Spleen (tissue), 7 donors: Measurements from ENCODE around the gene RD3L.

Source experiments
- CTCF ChIP-seq, 11 experiments: fragments of 200-600 bp in 7 of 11; fragments of 450-650 bp in 4 of 11; sonication (generic) in 4 of 11; IDR thresholded peaks in 8 of 11; conservative IDR thresholded peaks in 3 of 11; 1 replicate in 7 of 11; 2 replicates in 4 of 11; pipeline versions ENCODE4 v1.4.0 to v1.8.0; 2016 to 2021; ENCODE audit warnings: antibody characterized with exemption in 11 of 11, inconsistent platforms in 4 of 11, mild to moderate bottlenecking in 1 of 11
- POLR2AphosphoS5 ChIP-seq, 3 donors: sonication (generic); formaldehyde crosslinking; IDR thresholded peaks; one replicate each; pipeline ENCODE4 v1.5.1; 2017; ENCODE audit warnings: antibody characterized with exemption in 3 of 3
- donor health status: DM: no; HTN: no; CAD: no; lungs with moderate emphysema.
- donor health status: DM: no; HTN: no; CAD: no.
- donor health status: DM: no; HTN: no; CAD: no.

GRCh38 chr14:103966631-103967030 is 24.3 kb upstream of the RD3L start:
- TF ChIP-seq CTCF (IDR thresholded peaks at IDR 0.05 in 8 of 11, conservative IDR thresholded peaks at IDR 0.05 in 3 of 11) = no peak
- TF ChIP-seq POLR2AphosphoS5 (IDR thresholded peaks at IDR 0.05) = no peak
